Measurements from ENCODE around the gene FJX1.

DNA sequence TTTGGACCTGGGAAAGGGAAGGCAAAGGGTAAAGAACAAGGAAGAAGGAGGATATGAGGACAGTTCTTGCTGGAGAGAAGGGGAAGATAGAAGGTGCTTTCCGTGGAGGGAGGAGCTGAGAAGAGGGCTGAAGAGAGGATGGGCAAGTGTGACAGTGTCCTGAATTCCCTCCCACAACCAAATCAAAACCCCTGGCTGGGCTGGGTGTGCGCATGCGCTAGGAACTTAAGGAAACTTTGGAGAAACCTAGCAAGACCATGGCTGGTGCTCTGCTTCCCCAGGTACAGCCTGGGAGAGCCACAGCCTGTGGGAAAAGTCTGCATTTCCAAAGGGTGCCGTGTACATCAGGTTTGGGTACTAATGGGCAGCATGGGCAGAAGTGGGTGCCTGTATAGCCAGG is 29.0 kb upstream of the FJX1 start:
- TF ChIP-seq, protein P1, sequence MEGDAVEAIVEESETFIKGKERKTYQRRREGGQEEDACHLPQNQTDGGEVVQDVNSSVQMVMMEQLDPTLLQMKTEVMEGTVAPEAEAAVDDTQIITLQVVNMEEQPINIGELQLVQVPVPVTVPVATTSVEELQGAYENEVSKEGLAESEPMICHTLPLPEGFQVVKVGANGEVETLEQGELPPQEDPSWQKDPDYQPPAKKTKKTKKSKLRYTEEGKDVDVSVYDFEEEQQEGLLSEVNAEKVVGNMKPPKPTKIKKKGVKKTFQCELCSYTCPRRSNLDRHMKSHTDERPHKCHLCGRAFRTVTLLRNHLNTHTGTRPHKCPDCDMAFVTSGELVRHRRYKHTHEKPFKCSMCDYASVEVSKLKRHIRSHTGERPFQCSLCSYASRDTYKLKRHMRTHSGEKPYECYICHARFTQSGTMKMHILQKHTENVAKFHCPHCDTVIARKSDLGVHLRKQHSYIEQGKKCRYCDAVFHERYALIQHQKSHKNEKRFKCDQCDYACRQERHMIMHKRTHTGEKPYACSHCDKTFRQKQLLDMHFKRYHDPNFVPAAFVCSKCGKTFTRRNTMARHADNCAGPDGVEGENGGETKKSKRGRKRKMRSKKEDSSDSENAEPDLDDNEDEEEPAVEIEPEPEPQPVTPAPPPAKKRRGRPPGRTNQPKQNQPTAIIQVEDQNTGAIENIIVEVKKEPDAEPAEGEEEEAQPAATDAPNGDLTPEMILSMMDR (IDR thresholded peaks at IDR 0.05): no peak
- no peak for TF ChIP-seq POLR2A (IDR thresholded peaks at IDR 0.05)

Measured in vagina (tissue), 2 donors.